HG03378 (cell line): ENCODE results near the gene STRN4.
"Not testable (repeated sequence)": the region's sequence is repeated elsewhere in the genome, so short reads cannot be mapped to it uniquely, and the experiment has no call there.

Source experiments
- ATAC-seq: cut with Tn5 transposase; IDR thresholded peaks from one replicate; pipeline ENCODE4 v1.9.1; 2021; ENCODE audit warnings: mild to moderate bottlenecking, moderate library complexity; ENCODE audit not compliant: unreplicated experiment

STRN4 gene

GRCh38 chr19:46775642-46776258, 29.5 kb upstream of the STRN4 start:
- no peak for ATAC-seq

GRCh38 chr19:46773018-46773399, 26.8 kb upstream of the STRN4 start:
- no peak for ATAC-seq

GRCh38 chr19:46772170-46773017, 26.1 kb upstream of the STRN4 start:
- no peak for ATAC-seq

- not testable (repeated sequence) for ATAC-seq
These were observed 22.5 kb upstream of the STRN4 start for GRCh38 chr19:46768746-46769145.

DNA sequence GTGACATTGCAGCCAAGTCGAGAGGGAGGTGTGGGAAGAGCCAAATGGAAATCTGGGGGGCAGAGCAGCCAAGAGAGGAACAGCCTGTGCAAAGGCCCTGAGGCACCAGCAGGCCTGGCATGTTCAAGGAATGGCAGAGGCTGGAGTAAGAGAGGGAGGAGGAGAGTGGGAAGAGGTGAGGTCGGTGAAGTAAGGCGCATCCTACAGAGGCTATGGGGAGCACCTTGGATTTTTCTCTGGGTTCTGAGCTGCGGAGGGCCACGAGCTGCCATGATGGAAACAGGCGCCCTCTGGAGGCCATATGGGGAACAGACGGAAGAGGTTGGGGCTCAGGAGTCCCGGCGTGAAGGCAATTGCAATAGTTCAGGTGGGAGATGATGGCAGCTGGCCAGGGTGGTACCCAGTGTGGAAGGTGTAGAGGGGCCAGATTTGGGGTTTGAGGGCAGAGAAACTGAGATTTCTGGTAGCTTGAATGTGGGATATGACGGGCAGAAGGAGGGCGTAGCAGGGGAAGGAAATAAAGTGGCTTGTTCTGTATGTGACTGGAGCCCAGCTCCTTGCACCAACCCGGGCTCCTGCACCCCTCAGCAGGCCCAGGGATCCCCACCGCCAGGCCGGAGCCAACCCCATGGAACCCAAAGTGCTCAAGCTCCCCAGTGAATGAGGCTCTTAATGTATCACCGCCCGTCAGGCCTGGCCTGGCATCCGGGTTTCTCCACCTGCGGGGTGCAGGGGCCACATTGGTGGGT, 20.5 kb upstream of the STRN4 start:
- no peak for ATAC-seq

DNA sequence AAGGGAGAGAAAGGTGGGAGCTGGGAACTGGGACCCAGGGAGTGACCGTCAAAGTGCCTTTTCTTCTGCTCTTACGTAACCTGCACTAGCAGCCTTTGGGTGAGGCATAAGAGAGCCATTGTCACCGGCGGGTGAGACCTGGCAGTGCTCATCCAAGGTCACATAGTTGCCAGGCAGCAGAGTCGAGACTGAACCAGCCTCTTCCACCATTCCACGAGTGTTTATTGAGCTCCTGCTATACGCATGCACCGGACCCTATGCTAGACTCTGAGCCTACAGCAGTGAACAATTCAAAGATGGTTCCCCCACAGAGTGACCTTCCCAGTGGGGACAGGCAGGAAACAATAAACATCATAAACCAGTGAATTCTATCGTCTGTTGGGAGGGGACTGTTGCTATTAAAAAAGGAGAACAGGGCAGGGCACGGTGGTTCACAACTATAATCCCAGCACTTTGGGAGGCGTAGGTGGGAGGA, 18.6 kb upstream of the STRN4 start:
- no peak for ATAC-seq

DNA sequence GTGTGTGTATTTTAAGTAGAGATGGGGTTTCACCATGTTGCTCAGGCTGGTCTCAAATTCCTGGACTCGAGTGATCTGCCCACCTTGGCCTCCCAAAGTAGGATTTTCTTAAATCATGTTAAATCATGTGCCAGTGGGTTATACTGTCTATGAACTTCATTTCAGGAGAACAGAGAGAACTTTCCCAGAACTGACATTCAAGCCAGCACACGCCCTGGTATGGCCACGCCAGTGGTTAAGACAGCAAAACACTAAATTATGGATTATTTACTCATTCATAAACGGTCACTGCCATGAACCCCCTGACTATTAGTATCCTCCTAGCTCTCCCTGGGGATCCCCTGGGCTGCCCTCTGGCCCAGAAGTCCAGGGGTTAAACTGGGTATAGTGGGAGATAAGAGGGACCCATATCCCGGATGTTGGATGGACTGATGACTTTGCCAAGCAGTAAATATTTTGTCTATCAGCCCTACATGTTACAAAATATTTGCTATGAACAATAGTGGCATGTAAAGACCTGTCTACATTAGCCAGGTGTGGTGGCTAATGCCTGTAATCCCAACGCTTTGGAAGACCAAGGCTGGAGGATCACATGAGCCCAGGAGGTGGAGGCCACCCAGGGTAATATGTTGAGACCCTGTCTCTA, 16.1 kb upstream of the STRN4 start:
- no peak for ATAC-seq

DNA sequence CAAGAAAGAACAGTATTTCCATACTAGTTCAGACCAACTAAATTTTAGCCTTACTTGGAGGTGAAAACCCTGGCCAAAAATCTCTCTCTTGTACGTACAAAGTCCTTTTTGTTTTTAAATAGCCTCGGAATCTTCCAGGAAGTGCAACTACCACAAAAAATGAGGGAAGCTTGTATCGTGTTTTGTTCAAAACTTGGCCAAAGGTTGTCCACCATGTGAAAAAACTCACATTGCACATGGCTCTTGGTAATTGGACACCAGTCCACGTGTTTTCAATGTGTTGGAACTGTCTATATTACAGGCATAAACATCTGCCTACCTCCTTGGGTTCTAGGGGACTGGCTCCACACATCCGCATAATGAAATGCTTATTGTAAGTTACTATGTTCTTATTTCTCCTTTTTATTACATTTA, 15.2 kb upstream of the STRN4 start:
- no peak for ATAC-seq

- not testable (repeated sequence) for ATAC-seq
These were observed 14.6 kb upstream of the STRN4 start for GRCh38 chr19:46760897-46761296.

- no peak for ATAC-seq
These were observed 14.1 kb upstream of the STRN4 start for GRCh38 chr19:46760363-46760762.

GRCh38 chr19:46759817-46760333, 13.6 kb upstream of the STRN4 start:
- no peak for ATAC-seq

GRCh38 chr19:46759206-46759605, 13.0 kb upstream of the STRN4 start:
- no peak for ATAC-seq

DNA sequence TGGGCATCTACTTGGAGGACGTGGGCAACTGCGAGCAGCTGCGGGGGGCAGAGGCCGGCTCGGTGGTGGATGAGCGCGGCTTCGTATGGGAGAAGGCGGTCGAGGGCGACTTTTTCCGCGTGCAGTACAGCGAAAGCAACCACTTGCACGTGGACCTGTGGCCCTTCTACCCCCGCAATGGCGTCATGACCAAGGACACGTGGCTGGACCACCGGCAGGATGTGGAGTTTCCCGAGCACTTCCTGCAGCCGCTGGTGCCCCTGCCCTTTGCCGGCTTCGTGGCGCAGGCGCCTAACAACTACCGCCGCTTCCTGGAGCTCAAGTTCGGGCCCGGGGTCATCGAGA, 10.3 kb upstream of the STRN4 start:
- no peak for ATAC-seq

DNA sequence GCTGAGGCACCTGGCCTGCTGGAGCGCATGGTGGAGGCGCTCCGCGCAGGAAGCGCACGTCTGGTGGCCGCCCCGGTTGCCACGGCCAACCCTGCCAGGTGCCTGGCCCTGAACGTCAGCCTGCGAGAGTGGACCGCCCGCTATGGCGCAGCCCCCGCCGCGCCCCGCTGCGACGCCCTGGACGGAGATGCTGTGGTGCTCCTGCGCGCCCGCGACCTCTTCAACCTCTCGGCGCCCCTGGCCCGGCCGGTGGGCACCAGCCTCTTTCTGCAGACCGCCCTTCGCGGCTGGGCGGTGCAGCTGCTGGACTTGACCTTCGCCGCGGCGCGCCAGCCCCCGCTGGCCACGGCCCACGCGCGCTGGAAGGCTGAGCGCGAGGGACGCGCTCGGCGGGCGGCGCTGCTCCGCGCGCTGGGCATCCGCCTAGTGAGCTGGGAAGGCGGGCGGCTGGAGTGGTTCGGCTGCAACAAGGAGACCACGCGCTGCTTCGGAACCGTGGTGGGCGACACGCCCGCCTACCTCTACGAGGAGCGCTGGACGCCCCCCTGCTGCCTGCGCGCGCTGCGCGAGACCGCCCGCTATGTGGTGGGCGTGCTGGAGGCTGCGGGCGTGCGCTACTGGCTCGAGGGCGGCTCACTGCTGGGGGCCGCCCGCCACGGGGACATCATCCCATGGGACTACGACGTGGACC, 9.7 kb upstream of the STRN4 start:
- no peak for ATAC-seq

GRCh38 chr19:46755077-46755852, 9.0 kb upstream of the STRN4 start:
- no peak for ATAC-seq

DNA sequence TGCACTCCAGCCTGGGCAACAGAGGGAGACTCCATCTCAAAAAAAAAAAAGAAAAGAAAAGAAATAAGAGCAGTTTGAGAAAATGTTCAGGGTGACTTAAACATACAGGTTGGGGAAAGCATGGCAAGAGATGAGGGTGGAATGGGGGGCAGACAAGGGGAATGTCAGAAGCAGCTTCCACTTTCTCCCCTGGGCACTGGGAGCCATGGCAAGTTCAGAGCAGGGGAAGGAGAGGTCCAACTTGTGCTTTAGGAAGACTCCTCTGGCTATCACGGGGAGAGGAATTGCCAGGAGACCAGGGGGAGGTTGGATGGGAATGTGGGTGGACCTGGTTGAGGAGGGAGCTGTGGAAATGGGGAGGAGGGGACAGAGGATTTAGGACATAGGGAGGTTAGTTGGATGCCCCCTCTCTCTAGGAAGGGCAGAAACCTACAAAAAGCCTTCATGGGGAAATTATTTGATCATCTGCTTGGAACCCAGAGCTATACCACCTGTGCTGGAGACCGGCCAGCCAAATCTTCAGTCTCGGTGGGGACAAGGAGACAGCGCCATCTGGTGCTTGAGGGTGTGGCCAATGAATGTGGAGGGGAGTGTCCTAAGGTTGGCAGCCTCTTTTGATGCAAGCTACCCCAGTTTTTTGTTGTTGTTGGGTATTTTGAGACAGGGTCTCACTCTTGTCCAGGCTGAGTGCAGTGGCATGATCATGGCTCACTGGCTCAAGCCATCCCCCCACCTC, 7.3 kb upstream of the STRN4 start:
- no peak for ATAC-seq

- ATAC-seq, result no peak
These were observed 2.3 kb upstream of the STRN4 start for GRCh38 chr19:46748325-46749109.
